OCI-LY3 (cell line): ENCODE data around the gene ACRBP.

ENCODE experiments used
- H2AFZ ChIP-seq: fragments of 200-600, 300-600 bp; shearing (Covaris generic); 2 replicates; pipeline ENCODE4 v1.6.0; 2014; ENCODE audit warnings: antibody characterized with exemption, low read depth, low read length
- H3K27ac ChIP-seq: fragments of 200-600, 300-600 bp; sonication (generic); 2 replicates; pipeline ENCODE4 v1.5.1; 2014; ENCODE audit warnings: mild to moderate bottlenecking, low read length, moderate library complexity, mixed read lengths
- H3K27me3 ChIP-seq: fragments of 200-600, 300-600 bp; sonication (generic); 2 replicates; pipeline ENCODE4 v1.6.1; 2014; ENCODE audit warnings: low read depth, low read length, mixed read lengths
- H3K36me3 ChIP-seq: fragments of 200-600, 300-600 bp; sonication (generic); replicated peaks from 2 replicates; pipeline ENCODE3; 2014; ENCODE audit warnings: low read depth, low read length, mixed read lengths
- H3K4me1 ChIP-seq: fragments of 300-600, 200-600 bp; sonication (generic); 2 replicates; pipeline ENCODE4 v1.6.1; 2014; ENCODE audit warnings: low read length, mixed read lengths
- H3K4me2 ChIP-seq: fragments of 200-600, 300-600 bp; sonication (generic); 2 replicates; pipeline ENCODE4 v1.6.1; 2014; ENCODE audit warnings: low read length, mixed read lengths
- H3K4me3 ChIP-seq: fragments of 300-600, 200-600 bp; sonication (generic); 2 replicates; pipeline ENCODE4 v1.5.1; 2014; ENCODE audit warnings: antibody characterized with exemption, mild to moderate bottlenecking, low read length, moderate library complexity
- H3K79me2 ChIP-seq: fragments of 300-600, 200-600 bp; shearing (Covaris generic); 2 replicates; pipeline ENCODE4 v1.6.1; 2014; ENCODE audit warnings: mild to moderate bottlenecking, low read length, mixed read lengths
- H3K9ac ChIP-seq: fragments of 300-600, 200-600 bp; shearing (Covaris generic); 2 replicates; pipeline ENCODE4 v1.6.0; 2014; ENCODE audit warnings: mild to moderate bottlenecking, low read length, moderate library complexity
- H3K9me3 ChIP-seq: fragments of 200-600, 300-600 bp; shearing (Covaris generic); 2 replicates; pipeline ENCODE4 v1.6.1; 2014; ENCODE audit warnings: low read length, mixed read lengths; ENCODE audit not compliant: insufficient read depth
- H4K20me1 ChIP-seq: fragments of 200-600, 300-600 bp; sonication (generic); 2 replicates; pipeline ENCODE4 v1.6.1; 2016; ENCODE audit warnings: low read length, mixed read lengths; ENCODE audit not compliant: insufficient read depth
- CTCF ChIP-seq: fragments of 200-600, 300-600 bp; sonication (generic); IDR thresholded peaks from 2 replicates; pipeline ENCODE4 v1.5.1; 2014; ENCODE audit warnings: antibody characterized with exemption, low read length, low read depth
- EZH2phosphoT487 ChIP-seq: fragments of 200-600 bp; shearing (Covaris generic); IDR thresholded peaks from 2 replicates; pipeline ENCODE4 v1.6.1; 2018; ENCODE audit warnings: antibody characterized with exemption, mixed run types, low read depth

The ACRBP gene

GRCh38 chr12:6615802-6616201 lies 31.4 kb downstream of the ACRBP start:
- H4K20me1 ChIP-seq = no peaks in the 10 kb centered on the region
- H3K4me1 ChIP-seq = peaks cover 15% of the 10 kb centered on the region
- H3K4me2 ChIP-seq = no peak overlapping the region
- H3K79me2 ChIP-seq = no peaks in the 10 kb centered on the region
- H3K9me3 ChIP-seq = no peaks in the 10 kb centered on the region
- H3K27me3 ChIP-seq = no peaks in the 10 kb centered on the region
- no peak overlapping the region for H2AFZ ChIP-seq
- no peaks in the 10 kb centered on the region for H3K36me3 ChIP-seq
- no peak overlapping the region for H3K27ac ChIP-seq
- H3K9ac ChIP-seq = no peak overlapping the region
- H3K4me3 ChIP-seq = no peak overlapping the region
- no peak for TF ChIP-seq CTCF
- no peak for TF ChIP-seq EZH2phosphoT487

- TF ChIP-seq EZH2phosphoT487 (no peak), CTCF (no peak)
- no peaks in the 10 kb centered on the region for H3K9me3 ChIP-seq
- no peak overlapping the region for H2AFZ ChIP-seq
- no peak overlapping the region for H3K4me2 ChIP-seq
- no peak overlapping the region for H3K9ac ChIP-seq
- H3K4me3 ChIP-seq = no peak overlapping the region
- no peaks in the 10 kb centered on the region for H3K79me2 ChIP-seq
- no peak overlapping the region for H3K27ac ChIP-seq
- peaks cover 15% of the 10 kb centered on the region for H3K4me1 ChIP-seq
- no peaks in the 10 kb centered on the region for H3K27me3 ChIP-seq
- H4K20me1 ChIP-seq = no peaks in the 10 kb centered on the region
- no peaks in the 10 kb centered on the region for H3K36me3 ChIP-seq
Measured at GRCh38 chr12:6614513-6615172, 32.6 kb downstream of the ACRBP start.

GRCh38 chr12:6613776-6614512 lies 33.3 kb downstream of the ACRBP start:
- TF ChIP-seq CTCF (no peak), EZH2phosphoT487 (no peak)
- Histone ChIP-seq H3K9me3 (no peaks in the 10 kb centered on the region), H2AFZ (no peak overlapping the region), H4K20me1 (no peaks in the 10 kb centered on the region), H3K27me3 (no peaks in the 10 kb centered on the region), H3K4me1 (peaks cover 15% of the 10 kb centered on the region), H3K79me2 (no peaks in the 10 kb centered on the region), H3K36me3 (no peaks in the 10 kb centered on the region), H3K4me2 (no peak overlapping the region), H3K27ac (no peak overlapping the region), H3K4me3 (no peak overlapping the region), H3K9ac (no peak overlapping the region)

GRCh38 chr12:6613015-6613775 lies 34.0 kb downstream of the ACRBP start:
- Histone ChIP-seq H3K36me3 (no peaks in the 10 kb centered on the region), H3K4me3 (no peak overlapping the region; the same call in 1 of the 2 replicates), H3K27me3 (no peaks in the 10 kb centered on the region), H3K27ac (no peak overlapping the region), H4K20me1 (no peaks in the 10 kb centered on the region), H2AFZ (peak overlapping the region; percentile 54), H3K9me3 (no peaks in the 10 kb centered on the region), H3K79me2 (no peaks in the 10 kb centered on the region), H3K4me2 (peak overlapping the region; percentile 32), H3K4me1 (peaks cover 15% of the 10 kb centered on the region), H3K9ac (no peak overlapping the region)
- TF ChIP-seq EZH2phosphoT487 (no peak), CTCF (no peak)
